Measurements from ENCODE around the gene AMIGO2. TPM values are rescaled to one million over a fixed set of nuclear protein-coding genes. Genes with fewer than 3 reads are reported as not detected.

The AMIGO2 gene
- total RNA-seq, 1 experiment from 2014 or later = 8.6 TPM

DNA sequence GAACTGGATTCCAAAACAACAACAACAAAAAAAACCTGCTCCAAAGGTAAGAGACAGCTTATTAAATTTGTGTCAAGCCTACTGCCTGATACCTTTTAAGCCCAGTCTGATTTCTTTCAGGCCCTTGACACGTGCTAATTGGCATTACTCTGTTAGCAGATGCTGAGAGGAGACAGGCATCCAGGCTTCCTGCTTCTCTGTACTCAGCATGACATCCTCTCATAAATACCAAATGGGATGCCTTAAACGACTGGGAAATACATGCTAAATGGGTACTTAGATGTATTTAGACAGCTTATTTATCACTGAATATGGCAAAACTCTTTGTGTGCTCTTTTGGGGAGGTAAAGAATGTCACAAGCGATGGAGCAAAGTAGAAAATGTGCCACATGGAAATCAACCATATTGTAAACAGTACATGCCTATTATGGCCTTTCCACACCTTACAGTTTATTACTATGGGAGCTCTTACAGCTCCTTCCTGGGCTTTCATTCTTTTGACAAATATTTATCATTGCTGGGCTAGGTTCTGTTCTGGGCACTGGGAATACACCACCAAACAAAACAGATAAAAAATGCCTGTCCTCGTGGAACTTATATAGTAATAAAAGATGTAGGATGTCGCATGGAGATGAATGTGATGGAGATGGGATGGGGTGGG, 11.9 kb downstream of the AMIGO2 start:
- Histone ChIP-seq H3K4ac (ENCODE audit: low read depth, low read length) (no peak overlapping the region), H2BK15ac (ENCODE audit: low read depth, low read length) (no peak overlapping the region), H4K8ac (replicated peaks; ENCODE audit: insufficient read length, low read depth, low read length) (no peak overlapping the region), H2AK5ac (ENCODE audit: insufficient read length, low read length) (no peak overlapping the region), H2BK20ac (ENCODE audit: low read depth, low read length, poor library complexity, severe bottlenecking) (no peak overlapping the region), H3K9ac (ENCODE audit: extremely low read depth, insufficient read length, low read length) (no peak overlapping the region), H3K18ac (ENCODE audit: insufficient read length, low read depth, low read length) (no peak overlapping the region), H3K27me3 (ENCODE audit: insufficient read depth, low read length) (no peaks in the 10 kb centered on the region), H3K4me1 (ENCODE audit: insufficient read depth, low read length) (peaks cover 3% of the 10 kb centered on the region; the same call in 1 of the 2 replicates), H3K56ac (ENCODE audit: insufficient read length, low read depth, low read length) (no peak overlapping the region), H2BK12ac (ENCODE audit: insufficient read length, low read depth, low read length) (no peak overlapping the region), H3K79me1 (ENCODE audit: insufficient read depth, low read depth, low read length, poor library complexity, severe bottlenecking) (no peaks in the 10 kb centered on the region), H3K23ac (ENCODE audit: insufficient read length, low read depth, low read length) (no peak overlapping the region), H4K5ac (ENCODE audit: insufficient read length, low read depth, low read length) (no peak overlapping the region), H3K79me2 (ENCODE audit: insufficient read depth, low read length) (no peaks in the 10 kb centered on the region), H3T11ph (ENCODE audit: low read length) (no peak overlapping the region), H4K20me1 (ENCODE audit: control insufficient read depth, insufficient read depth, insufficient read length) (no peaks in the 10 kb centered on the region), H2AFZ (ENCODE audit: low read length) (no peak overlapping the region), H2BK120ac (ENCODE audit: low read depth, low read length, poor library complexity, severe bottlenecking) (no peak overlapping the region), H3K9me3 (ENCODE audit: control insufficient read depth, low read depth, low read length) (no peaks in the 10 kb centered on the region), H3K4me2 (ENCODE audit: insufficient read depth, insufficient read length, low read length) (no peak overlapping the region), H3K27ac (ENCODE audit: insufficient read length, low read depth, low read length) (no peak overlapping the region), H3K14ac (ENCODE audit: insufficient read depth, low read length) (no peak overlapping the region), H3K23me2 (ENCODE audit: insufficient read length, low read depth, low read length, poor library complexity, severe bottlenecking) (no peaks in the 10 kb centered on the region), H4K91ac (ENCODE audit: insufficient read length, low read depth, low read length) (no peak overlapping the region), H2BK5ac (ENCODE audit: insufficient read length, low read length) (no peak overlapping the region)
- H3K27ac Mint-ChIP-seq = no peak overlapping the region
- H3K36me3 Mint-ChIP-seq (ENCODE audit: insufficient read depth in 1 of 3, low read depth in 3 of 3) = no peaks in the 10 kb centered on the region
- DNase-seq = no peak
- WGBS (ENCODE audit: extremely low coverage, insufficient read length, low lambda C conversion rate) = no CpG with 5 or more reads among the region's 5 CpGs
- H3K4me3 Mint-ChIP-seq = no peak overlapping the region
- peaks cover 0 to 2% of the 10 kb centered on the region in 2 experiments; a peak in 2 of 5 replicates for H3K9me3 Mint-ChIP-seq
- H3K4me1 Mint-ChIP-seq = peaks cover 19 to 22% of the 10 kb centered on the region in 2 experiments
- TF ChIP-seq, protein P1, sequence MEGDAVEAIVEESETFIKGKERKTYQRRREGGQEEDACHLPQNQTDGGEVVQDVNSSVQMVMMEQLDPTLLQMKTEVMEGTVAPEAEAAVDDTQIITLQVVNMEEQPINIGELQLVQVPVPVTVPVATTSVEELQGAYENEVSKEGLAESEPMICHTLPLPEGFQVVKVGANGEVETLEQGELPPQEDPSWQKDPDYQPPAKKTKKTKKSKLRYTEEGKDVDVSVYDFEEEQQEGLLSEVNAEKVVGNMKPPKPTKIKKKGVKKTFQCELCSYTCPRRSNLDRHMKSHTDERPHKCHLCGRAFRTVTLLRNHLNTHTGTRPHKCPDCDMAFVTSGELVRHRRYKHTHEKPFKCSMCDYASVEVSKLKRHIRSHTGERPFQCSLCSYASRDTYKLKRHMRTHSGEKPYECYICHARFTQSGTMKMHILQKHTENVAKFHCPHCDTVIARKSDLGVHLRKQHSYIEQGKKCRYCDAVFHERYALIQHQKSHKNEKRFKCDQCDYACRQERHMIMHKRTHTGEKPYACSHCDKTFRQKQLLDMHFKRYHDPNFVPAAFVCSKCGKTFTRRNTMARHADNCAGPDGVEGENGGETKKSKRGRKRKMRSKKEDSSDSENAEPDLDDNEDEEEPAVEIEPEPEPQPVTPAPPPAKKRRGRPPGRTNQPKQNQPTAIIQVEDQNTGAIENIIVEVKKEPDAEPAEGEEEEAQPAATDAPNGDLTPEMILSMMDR (conservative IDR thresholded peaks at IDR 0.05) = no peak
- H3K27me3 Mint-ChIP-seq (ENCODE audit: low read depth) = no peaks in the 10 kb centered on the region
